Measurements from ENCODE around the gene SLC10A6. TPM values are rescaled to one million over a fixed set of nuclear protein-coding genes. Genes with fewer than 3 reads are reported as not detected.

Gene SLC10A6
- total RNA-seq, 1 experiment from 2014 or later, result 0.26 TPM

DNA sequence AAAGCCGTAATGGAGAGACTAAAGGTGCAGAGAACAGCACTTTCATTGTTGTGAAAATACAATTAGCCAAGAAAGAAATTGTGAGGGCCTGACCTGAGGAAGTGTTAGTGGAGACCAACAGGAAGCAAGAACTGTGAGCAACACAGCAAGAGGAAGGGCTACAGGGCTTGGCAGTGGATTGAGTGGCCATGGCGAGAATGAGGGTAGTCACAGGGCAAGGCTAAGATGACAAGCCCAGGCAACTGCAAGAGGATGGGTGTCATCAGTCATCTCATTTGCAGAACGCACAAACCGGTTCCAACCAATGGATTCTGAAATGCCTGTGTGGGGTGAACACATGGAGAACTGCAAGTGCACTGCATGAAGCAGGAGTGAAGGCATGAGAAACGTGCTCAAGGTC lies 3.6 kb downstream of the SLC10A6 start:
- ChIA-PET CTCF (no interaction called here), POLR2A (ENCODE audit: low non-redundant PET) (no interaction called here)
- H3K36me3 ChIP-seq (ENCODE audit: insufficient read depth, low read length, poor library complexity, severe bottlenecking), result no peaks in the 10 kb centered on the region
- TF ChIP-seq EZH2 (IDR thresholded peaks at IDR 0.05; ENCODE audit: borderline replicate concordance, low read depth, low read length, poor library complexity, severe bottlenecking), result no peak
- no peak for TF ChIP-seq CTCF (conservative IDR thresholded peaks at IDR 0.05; ENCODE audit: low read depth, low read length)
- no peaks in the 10 kb centered on the region for H3K27me3 ChIP-seq (replicated peaks; ENCODE audit: insufficient read depth, low read depth, low read length, poor library complexity)
- H3K4me3 ChIP-seq (ENCODE audit: low read depth, low read length, poor library complexity, severe bottlenecking), result no peak overlapping the region
- DNase-seq (ENCODE audit: low spot score), result no peak
- no peaks in the 10 kb centered on the region for H3K9me3 ChIP-seq (ENCODE audit: low read depth, low read length, poor library complexity, severe bottlenecking)
- peaks cover 9% of the 10 kb centered on the region for H3K4me1 ChIP-seq (ENCODE audit: insufficient read depth, low read length, poor library complexity, severe bottlenecking)
- H3K27ac ChIP-seq (ENCODE audit: low read depth, low read length, poor library complexity, severe bottlenecking), result no peak overlapping the region
- intact Hi-C loops (cut with micrococcal nuclease; ENCODE audit: unreplicated experiment), result no loop called here
- BruUV-seq (replicated peaks), result no TSS peak

GRCh38 chr4:86841309-86841708 lies 7.9 kb downstream of the SLC10A6 start:
- no peaks in the 10 kb centered on the region for H3K36me3 ChIP-seq (ENCODE audit: insufficient read depth, low read length, poor library complexity, severe bottlenecking)
- no peak overlapping the region for H3K4me3 ChIP-seq (ENCODE audit: low read depth, low read length, poor library complexity, severe bottlenecking)
- no peaks in the 10 kb centered on the region for H3K4me1 ChIP-seq (ENCODE audit: insufficient read depth, low read length, poor library complexity, severe bottlenecking)
- ChIA-PET POLR2A (ENCODE audit: low non-redundant PET) (no interaction called here), CTCF (no interaction called here)
- no peak for TF ChIP-seq EZH2 (IDR thresholded peaks at IDR 0.05; ENCODE audit: borderline replicate concordance, low read depth, low read length, poor library complexity, severe bottlenecking)
- no peak for TF ChIP-seq CTCF (conservative IDR thresholded peaks at IDR 0.05; ENCODE audit: low read depth, low read length)
- H3K9me3 ChIP-seq (ENCODE audit: low read depth, low read length, poor library complexity, severe bottlenecking), result no peaks in the 10 kb centered on the region
- DNase-seq (ENCODE audit: low spot score), result no peak
- BruUV-seq (replicated peaks), result no TSS peak
- no peaks in the 10 kb centered on the region for H3K27me3 ChIP-seq (replicated peaks; ENCODE audit: insufficient read depth, low read depth, low read length, poor library complexity)
- no peak overlapping the region for H3K27ac ChIP-seq (ENCODE audit: low read depth, low read length, poor library complexity, severe bottlenecking)
- intact Hi-C loops (cut with micrococcal nuclease; ENCODE audit: unreplicated experiment), result no loop called here

- no peaks in the 10 kb centered on the region for H3K9me3 ChIP-seq (ENCODE audit: low read depth, low read length, poor library complexity, severe bottlenecking)
- no peak overlapping the region for H3K27ac ChIP-seq (ENCODE audit: low read depth, low read length, poor library complexity, severe bottlenecking)
- H3K27me3 ChIP-seq (replicated peaks; ENCODE audit: insufficient read depth, low read depth, low read length, poor library complexity), result no peaks in the 10 kb centered on the region
- intact Hi-C loops (cut with micrococcal nuclease; ENCODE audit: unreplicated experiment), result no loop called here
- DNase-seq (ENCODE audit: low spot score), result no peak
- CTCF ChIA-PET, result no interaction called here
- POLR2A ChIA-PET (ENCODE audit: low non-redundant PET), result no interaction called here
- H3K4me1 ChIP-seq (ENCODE audit: insufficient read depth, low read length, poor library complexity, severe bottlenecking), result no peaks in the 10 kb centered on the region
- no peak for TF ChIP-seq EZH2 (IDR thresholded peaks at IDR 0.05; ENCODE audit: borderline replicate concordance, low read depth, low read length, poor library complexity, severe bottlenecking)
- no peak for TF ChIP-seq CTCF (conservative IDR thresholded peaks at IDR 0.05; ENCODE audit: low read depth, low read length)
- BruUV-seq (replicated peaks), result no TSS peak
- H3K36me3 ChIP-seq (ENCODE audit: insufficient read depth, low read length, poor library complexity, severe bottlenecking), result no peaks in the 10 kb centered on the region
- no peak overlapping the region for H3K4me3 ChIP-seq (ENCODE audit: low read depth, low read length, poor library complexity, severe bottlenecking)
These were observed 8.3 kb downstream of the SLC10A6 start for GRCh38 chr4:86840858-86841257.
